GM23338 (cell line): Measurements from ENCODE around the gene GYS2. TPM values are rescaled to one million over a fixed set of nuclear protein-coding genes. Genes with fewer than 3 reads are reported as not detected.
"Not testable (repeated sequence)": the region's sequence is repeated elsewhere in the genome, so short reads cannot be mapped to it uniquely, and the experiment has no call there.

Experiments
- ATAC-seq: fragments of 200-7000 bp; cut with Tn5 transposase; 3 replicates; pipeline ENCODE4 v1.9.1; 2020
- DNase-seq: peaks from one replicate; pipeline ENCODE4 v3.0.0-alpha.2; 2015; ENCODE audit warnings: low spot score
- H2AFZ ChIP-seq: fragments of 200-600 bp; sonication (generic); 2 replicates; pipeline ENCODE4 v1.8.0; 2016; ENCODE audit warnings: antibody characterized with exemption, mild to moderate bottlenecking, moderate library complexity
- H3F3A ChIP-seq: fragments of 200-600 bp; sonication (generic); replicated peaks from 2 replicates; pipeline ENCODE4 v1.8.0; 2017; ENCODE audit warnings: antibody characterized with exemption, mixed run types, low read depth
- H3K27ac ChIP-seq: fragments of 200-600 bp; sonication (generic); 2 replicates; pipeline ENCODE4 v1.6.1; 2016; ENCODE audit warnings: low read depth
- H3K27me3 ChIP-seq: fragments of 200-600 bp; sonication (generic); 2 replicates; pipeline ENCODE4 v1.8.0; 2016; ENCODE audit warnings: mild to moderate bottlenecking, mixed run types, moderate library complexity; ENCODE audit not compliant: insufficient read depth
- H3K36me3 ChIP-seq: fragments of 200-600 bp; sonication (generic); 2 replicates; pipeline ENCODE4 v1.8.0; 2016; ENCODE audit warnings: mild to moderate bottlenecking; ENCODE audit not compliant: insufficient read depth
- H3K4me1 ChIP-seq: fragments of 200-600 bp; sonication (generic); 2 replicates; pipeline ENCODE4 v1.8.0; 2016; ENCODE audit warnings: mild to moderate bottlenecking, moderate library complexity; ENCODE audit not compliant: insufficient read depth
- H3K4me2 ChIP-seq: fragments of 200-600 bp; sonication (generic); 2 replicates; pipeline ENCODE4 v1.7.1; 2017; ENCODE audit warnings: mixed run types
- H3K4me3 ChIP-seq: fragments of 200-600 bp; sonication (generic); 2 replicates; pipeline ENCODE4 v1.6.1; 2016; ENCODE audit warnings: mixed run types
- H3K79me2 ChIP-seq: fragments of 200-600 bp; sonication (generic); replicated peaks from 2 replicates; pipeline ENCODE4 v1.8.0; 2017; ENCODE audit warnings: mild to moderate bottlenecking; ENCODE audit not compliant: insufficient read depth
- H3K9me2 ChIP-seq: fragments of 200-600 bp; sonication (generic); 2 replicates; pipeline ENCODE4 v1.8.0; 2017; ENCODE audit not compliant: insufficient read depth
- H4K20me1 ChIP-seq: fragments of 200-600 bp; sonication (generic); replicated peaks from 2 replicates; pipeline ENCODE4 v1.8.0; 2017; ENCODE audit warnings: mild to moderate bottlenecking; ENCODE audit not compliant: insufficient read depth
- H3K27ac Mint-ChIP-seq: 2 replicates; pipeline ENCODE4 v1.8.0; 2020; ENCODE audit warnings: inconsistent platforms, mild to moderate bottlenecking, moderate library complexity, mixed read lengths
- H3K27me3 Mint-ChIP-seq: 3 replicates; pipeline ENCODE4 v1.8.0; 2022; ENCODE audit warnings: low read depth, mild to moderate bottlenecking, moderate library complexity, mixed read lengths, inconsistent platforms; ENCODE audit not compliant: insufficient read depth, poor library complexity
- H3K36me3 Mint-ChIP-seq: 3 replicates; pipeline ENCODE4 v1.8.0; 2021; ENCODE audit warnings: low read depth, mild to moderate bottlenecking, inconsistent platforms, moderate library complexity, mixed read lengths
- H3K4me1 Mint-ChIP-seq: 3 replicates; pipeline ENCODE4 v1.8.0; 2020; ENCODE audit warnings: mild to moderate bottlenecking, inconsistent platforms, mixed read lengths
- H3K4me3 Mint-ChIP-seq: 3 replicates; pipeline ENCODE4 v1.8.0; 2021; ENCODE audit warnings: moderate library complexity, mild to moderate bottlenecking, inconsistent platforms, mixed read lengths
- H3K9me3 Mint-ChIP-seq: 3 replicates; pipeline ENCODE4 v1.8.0; 2020; ENCODE audit warnings: moderate library complexity, mild to moderate bottlenecking, inconsistent platforms, mixed read lengths
- CREB1 ChIP-seq: fragments of 250-450 bp; sonication (Bioruptor Pico); IDR thresholded peaks from 2 replicates; pipeline ENCODE4 v1.5.0; 2020; ENCODE audit warnings: low read depth, mild to moderate bottlenecking, moderate library complexity
- CTCF ChIP-seq, 2 experiments: fragments of 200-600 bp in 1 of 2; sonication (generic) in 1 of 2; conservative IDR thresholded peaks; 2 replicates each; pipeline versions ENCODE4 v1.5.1 to v1.6.1; 2016 to 2017; ENCODE audit warnings: antibody characterized with exemption in 2 of 2, low read depth in 2 of 2, mild to moderate bottlenecking in 2 of 2, moderate library complexity in 1 of 2
- ETS1 ChIP-seq: IDR thresholded peaks from 2 replicates; pipeline ENCODE4 v1.6.1; 2016; ENCODE audit warnings: antibody characterized with exemption
- EZH2 ChIP-seq: fragments of 200-600 bp; sonication (generic); IDR thresholded peaks from one replicate; pipeline ENCODE4 v1.8.0; 2017; ENCODE audit warnings: antibody characterized with exemption, mild to moderate bottlenecking, low read depth; ENCODE audit not compliant: unreplicated experiment
- EZH2phosphoT487 ChIP-seq: fragments of 200-600 bp; sonication (generic); IDR thresholded peaks from one replicate; pipeline ENCODE4 v1.8.1; 2018; ENCODE audit warnings: antibody characterized with exemption; ENCODE audit not compliant: unreplicated experiment
- NANOG ChIP-seq: IDR thresholded peaks from 2 replicates; pipeline ENCODE4 v1.6.1; 2016; ENCODE audit warnings: antibody characterized with exemption, borderline replicate concordance
- POLR2AphosphoS5 ChIP-seq: IDR thresholded peaks from 2 replicates; pipeline ENCODE4 v1.6.1; 2016; ENCODE audit warnings: antibody characterized with exemption, low read depth
- STAT1 ChIP-seq: IDR thresholded peaks from one replicate; pipeline ENCODE4 v1.6.1; 2016; ENCODE audit warnings: antibody characterized with exemption; ENCODE audit not compliant: unreplicated experiment
- ZNF114 ChIP-seq: fragments of 250-450 bp; sonication (Bioruptor Pico); IDR thresholded peaks from 2 replicates; pipeline ENCODE4 v1.5.0; 2020; ENCODE audit warnings: mild to moderate bottlenecking, moderate library complexity
- ZNF331 ChIP-seq: fragments of 250-450 bp; sonication (Bioruptor Pico); IDR thresholded peaks from 2 replicates; pipeline ENCODE4 v1.5.0; 2020; ENCODE audit warnings: low read depth, mild to moderate bottlenecking, moderate library complexity
- ZNF462 ChIP-seq: fragments of 250-450 bp; sonication (Bioruptor Pico); IDR thresholded peaks from 2 replicates; pipeline ENCODE4 v1.5.0; 2020; ENCODE audit warnings: mild to moderate bottlenecking, moderate library complexity
- polyA plus RNA-seq: library from polyadenylated mRNA; unstranded; fragments of >200 nt; fragmentation: Nextera tagmentation; extraction: Ambion mirVana; gene quantifications from 2 replicates; pipeline ENCODE4 v1.2.1, GENCODE V29; 2016
- total RNA-seq: library from RNA; depleted of rRNA; stranded (reverse); fragments of >200 nt; shearing (Covaris generic); gene quantifications from 2 replicates; pipeline ENCODE4 v1.2.3, GENCODE V29; 2014

Gene GYS2
- total and polyA plus RNA-seq, 2 experiments from 2014 or later, result not detected

- H3K27ac Mint-ChIP-seq, H3K4me3 Mint-ChIP-seq: not testable (repeated sequence)
Measured at GRCh38 chr12:21584403-21585182, 20.1 kb downstream of the GYS2 start.

GRCh38 chr12:21583587-21583986, 21.1 kb downstream of the GYS2 start:
- DNase-seq, result no peak
- H3K36me3 Mint-ChIP-seq, result no peaks in the 10 kb centered on the region
- Histone ChIP-seq H3K4me1 (no peaks in the 10 kb centered on the region), H3K36me3 (no peaks in the 10 kb centered on the region), H3F3A (no peaks in the 10 kb centered on the region), H3K27ac (no peak overlapping the region), H3K27me3 (no peaks in the 10 kb centered on the region), H3K4me2 (no peak overlapping the region), H4K20me1 (no peaks in the 10 kb centered on the region), H3K4me3 (no peak overlapping the region), H3K9me2 (no peaks in the 10 kb centered on the region; the same call in 1 of the 2 replicates), H2AFZ (no peak overlapping the region), H3K79me2 (no peaks in the 10 kb centered on the region)
- no peaks in the 10 kb centered on the region for H3K9me3 Mint-ChIP-seq
- no peak overlapping the region for H3K4me3 Mint-ChIP-seq
- H3K27me3 Mint-ChIP-seq, result peaks cover 1% of the 10 kb centered on the region
- no peak for ATAC-seq
- H3K27ac Mint-ChIP-seq, result no peak overlapping the region
- no peaks in the 10 kb centered on the region for H3K4me1 Mint-ChIP-seq
- TF ChIP-seq STAT1 (no peak), POLR2AphosphoS5 (no peak), ETS1 (no peak), EZH2phosphoT487 (no peak), CREB1 (CRISPR knock-in tag) (no peak), CTCF (conservative IDR thresholded peaks at IDR 0.05; ENCODE audit: low read depth in 2 of 2) (no peak), ZNF462 (CRISPR knock-in tag) (no peak), NANOG (no peak), ZNF331 (CRISPR knock-in tag) (no peak), ZNF114 (no peak), EZH2 (no peak)

More at GRCh38 chr12:21584403-21585182, 20.1 kb downstream of the GYS2 start:
- H3K4me2 ChIP-seq, H3K4me1 ChIP-seq, H3K27me3 ChIP-seq, ATAC-seq, DNase-seq, H4K20me1 ChIP-seq, H3K36me3 ChIP-seq, H3K27me3 Mint-ChIP-seq, H3K27ac ChIP-seq, H3K4me3 ChIP-seq, H3K36me3 Mint-ChIP-seq, H3K4me1 Mint-ChIP-seq, H3K9me2 ChIP-seq, H3K79me2 ChIP-seq, H3F3A ChIP-seq, H2AFZ ChIP-seq, H3K9me3 Mint-ChIP-seq: not testable (repeated sequence)
